Erythroblast (primary cell): ENCODE data around the gene SYNPO.

Experiments
- GATA1 ChIP-seq: IDR thresholded peaks from 2 replicates; pipeline ENCODE4 v1.6.1; 2011; ENCODE audit warnings: low read depth, mild to moderate bottlenecking, control low read depth, low read length, moderate library complexity
- POLR2A ChIP-seq: IDR thresholded peaks from 2 replicates; pipeline ENCODE4 v1.6.1; 2011; ENCODE audit warnings: mild to moderate bottlenecking, low read length

- no peak for TF ChIP-seq POLR2A
- no peak for TF ChIP-seq GATA1
Measured at GRCh38 chr5:150706776-150707390, 66.4 kb downstream of the SYNPO start.
